Measurements from ENCODE around the gene OCRL. TPM values are rescaled to one million over a fixed set of nuclear protein-coding genes. Genes with fewer than 3 reads are reported as not detected.

OCRL gene
- polyA plus RNA-seq, 1 of the 3 experiments (the other 2 are of a cell fraction): 18.6 TPM

- Histone ChIP-seq H4K20me1 (ENCODE audit: insufficient read depth) (no peaks in the 10 kb centered on the region), H3K4me3 (ENCODE audit: low read depth in 2 of 2, low read length in 1 of 2) (no peak overlapping the region), H3F3A (replicated peaks; ENCODE audit: insufficient read depth) (no peaks in the 10 kb centered on the region), H3K27ac (ENCODE audit: low read depth in 2 of 2, low read length in 1 of 2) (no peak overlapping the region), H3K9me2 (no peaks in the 10 kb centered on the region), H3K4me2 (no peak overlapping the region), H3K36me3 (replicated peaks in 1 of 2; ENCODE audit: control insufficient read depth in 1 of 2, insufficient read depth in 2 of 2, low read length in 1 of 2) (peaks cover 16 to 63% of the 10 kb centered on the region in 2 experiments), H3K4me1 (ENCODE audit: control insufficient read depth in 1 of 2, insufficient read depth in 2 of 2, low read depth in 1 of 2, low read length in 1 of 2) (no peaks in the 10 kb centered on the region), H3K79me2 (ENCODE audit: insufficient read depth) (no peaks in the 10 kb centered on the region), H2AFZ (ENCODE audit: low read depth) (no peak overlapping the region), H3K27me3 (ENCODE audit: insufficient read depth) (no peaks in the 10 kb centered on the region), H3K9me3 (no peaks in the 10 kb centered on the region), H3K9ac (no peak overlapping the region)
- 80% methylated on average over 4 of the region's 4 CpGs for WGBS (ENCODE audit: low lambda C conversion rate)
- ChIA-PET CTCF (interaction anchor here (0.8 to 3.4 kb wide), 2 partner anchors 11 to 15 kb away, joined by 3 to 14 read pairs; no protein-coding TSS in a partner anchor), POLR2A (no interaction called here)
- TF ChIP-seq TEAD4 (IDR thresholded peaks at IDR 0.05; ENCODE audit: borderline replicate concordance, insufficient read depth) (no peak), RFX5 (IDR thresholded peaks at IDR 0.05; ENCODE audit: low read length) (no peak), CHD2 (IDR thresholded peaks at IDR 0.05; ENCODE audit: low read length, partially characterized antibody) (no peak), ZBTB33 (IDR thresholded peaks at IDR 0.05; ENCODE audit: borderline replicate concordance, low read depth) (no peak), USF2 (IDR thresholded peaks at IDR 0.05; ENCODE audit: borderline replicate concordance, low read depth, low read length) (no peak), IRF3 (IDR thresholded peaks at IDR 0.05; ENCODE audit: low read depth, low read length) (no peak), ELF1 (IDR thresholded peaks at IDR 0.05) (no peak)
- DNase-seq: no peak
Measured at GRCh38 chrX:129590596-129590995, 50.5 kb downstream of the OCRL start.

- H3K4me3 ChIP-seq (ENCODE audit: low read depth in 2 of 2, low read length in 1 of 2): no peak overlapping the region
- H3K27ac ChIP-seq (ENCODE audit: low read depth in 2 of 2, low read length in 1 of 2): no peak overlapping the region
- no peak for DNase-seq
- H3K9me2 ChIP-seq: no peaks in the 10 kb centered on the region
- peaks cover 8 to 45% of the 10 kb centered on the region in 2 experiments for H3K36me3 ChIP-seq (replicated peaks in 1 of 2; ENCODE audit: control insufficient read depth in 1 of 2, insufficient read depth in 2 of 2, low read length in 1 of 2)
- H3K27me3 ChIP-seq (ENCODE audit: insufficient read depth): no peaks in the 10 kb centered on the region
- H3K79me2 ChIP-seq (ENCODE audit: insufficient read depth): no peaks in the 10 kb centered on the region
- no peak overlapping the region for H3K9ac ChIP-seq
- H2AFZ ChIP-seq (ENCODE audit: low read depth): no peak overlapping the region
- H4K20me1 ChIP-seq (ENCODE audit: insufficient read depth): no peaks in the 10 kb centered on the region
- H3F3A ChIP-seq (replicated peaks; ENCODE audit: insufficient read depth): no peaks in the 10 kb centered on the region
- H3K9me3 ChIP-seq: no peaks in the 10 kb centered on the region
- no peaks in the 10 kb centered on the region for H3K4me1 ChIP-seq (ENCODE audit: control insufficient read depth in 1 of 2, insufficient read depth in 2 of 2, low read depth in 1 of 2, low read length in 1 of 2)
- H3K4me2 ChIP-seq: no peak overlapping the region
- CTCF ChIA-PET: interaction anchor here (1.0 to 3.4 kb wide), 2 partner anchors 8 to 467 kb away, joined by 3 to 14 read pairs; no protein-coding TSS in a partner anchor
- POLR2A ChIA-PET: no interaction called here
- TF ChIP-seq PBX3 (IDR thresholded peaks at IDR 0.05) (no peak), GATA2 (CRISPR knock-in tag; IDR thresholded peaks at IDR 0.05) (no peak), USF2 (IDR thresholded peaks at IDR 0.05; ENCODE audit: borderline replicate concordance, low read depth, low read length) (no peak), RXRA (IDR thresholded peaks at IDR 0.05; ENCODE audit: borderline replicate concordance, low read depth) (no peak), RFX5 (IDR thresholded peaks at IDR 0.05; ENCODE audit: low read length) (no peak), TAF1 (IDR thresholded peaks at IDR 0.05; ENCODE audit: borderline replicate concordance, low read depth, low read length) (no peak), CTCF (IDR thresholded peaks at IDR 0.05) (no peak), REST (IDR thresholded peaks at IDR 0.05; ENCODE audit: low read depth, low read length) (no peak), FOXJ3 (CRISPR knock-in tag; IDR thresholded peaks at IDR 0.05) (no peak)
Measured at GRCh38 chrX:129593137-129593536, 53.1 kb downstream of the OCRL start.

Data from SK-N-SH (cell line).